WERI-Rb-1 (cell line): ENCODE data around the gene MIDN.

ENCODE experiments used
- DNase-seq: peaks from one replicate; pipeline ENCODE4 v3.0.0-alpha.2; 2020
- H3K27ac ChIP-seq: fragments of 250-450 bp; sonication (Bioruptor Pico); 2 replicates; pipeline ENCODE4 v1.5.1; 2020; ENCODE audit warnings: mild to moderate bottlenecking, moderate library complexity
- H3K27me3 ChIP-seq: fragments of 250-450 bp; sonication (Bioruptor Pico); 2 replicates; pipeline ENCODE4 v1.5.1; 2021; ENCODE audit warnings: mild to moderate bottlenecking, low read depth, moderate library complexity; ENCODE audit not compliant: insufficient read depth, severe bottlenecking
- H3K36me3 ChIP-seq: fragments of 250-450 bp; sonication (Bioruptor Pico); 2 replicates; pipeline ENCODE4 v1.5.1; 2020; ENCODE audit warnings: mild to moderate bottlenecking, moderate library complexity
- H3K4me3 ChIP-seq: 2 replicates; pipeline ENCODE4 v1.5.1; 2011; ENCODE audit warnings: low read depth, mild to moderate bottlenecking, control low read depth, low read length
- H3K9me3 ChIP-seq: fragments of 250-450 bp; sonication (Bioruptor Pico); 2 replicates; pipeline ENCODE4 v1.5.1; 2021; ENCODE audit warnings: mild to moderate bottlenecking, moderate library complexity; ENCODE audit not compliant: severe bottlenecking
- CTCF ChIP-seq: IDR thresholded peaks from 2 replicates; pipeline ENCODE4 v1.5.1; 2011; ENCODE audit warnings: low read depth, mild to moderate bottlenecking, control low read depth, inconsistent platforms, low read length

MIDN gene

DNA sequence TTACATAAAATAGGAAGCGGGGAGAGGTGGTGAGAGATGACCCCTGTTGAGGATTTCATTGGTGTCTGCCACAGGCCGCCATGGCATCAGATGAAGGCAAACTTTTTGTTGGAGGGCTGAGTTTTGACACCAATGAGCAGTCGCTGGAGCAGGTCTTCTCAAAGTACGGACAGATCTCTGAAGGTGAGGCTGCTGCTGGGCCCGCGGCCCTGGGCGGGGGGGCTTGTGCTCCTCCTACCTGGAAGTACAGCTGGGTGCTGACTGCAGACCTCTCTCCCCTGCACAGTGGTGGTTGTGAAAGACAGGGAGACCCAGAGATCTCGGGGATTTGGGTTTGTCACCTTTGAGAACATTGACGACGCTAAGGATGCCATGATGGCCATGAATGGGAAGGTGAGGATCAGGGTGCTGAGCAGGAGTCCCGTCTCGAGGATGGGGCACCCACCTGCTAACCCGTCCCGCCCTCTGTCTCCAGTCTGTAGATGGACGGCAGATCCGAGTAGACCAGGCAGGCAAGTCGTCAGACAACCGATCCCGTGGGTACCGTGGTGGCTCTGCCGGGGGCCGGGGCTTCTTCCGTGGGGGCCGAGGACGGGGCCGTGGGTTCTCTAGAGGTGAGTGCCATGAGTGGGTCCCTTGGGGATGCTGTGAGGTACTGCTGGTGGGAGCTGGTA, 22.6 kb downstream of the MIDN start:
- no peak for TF ChIP-seq CTCF
- Histone ChIP-seq H3K27ac (peak overlapping the region; percentile 93; the same call in 1 of the 2 replicates), H3K27me3 (no peaks in the 10 kb centered on the region), H3K36me3 (peaks cover 56% of the 10 kb centered on the region), H3K9me3 (no peaks in the 10 kb centered on the region), H3K4me3 (no peak overlapping the region)
- DNase-seq, result no peak

DNA sequence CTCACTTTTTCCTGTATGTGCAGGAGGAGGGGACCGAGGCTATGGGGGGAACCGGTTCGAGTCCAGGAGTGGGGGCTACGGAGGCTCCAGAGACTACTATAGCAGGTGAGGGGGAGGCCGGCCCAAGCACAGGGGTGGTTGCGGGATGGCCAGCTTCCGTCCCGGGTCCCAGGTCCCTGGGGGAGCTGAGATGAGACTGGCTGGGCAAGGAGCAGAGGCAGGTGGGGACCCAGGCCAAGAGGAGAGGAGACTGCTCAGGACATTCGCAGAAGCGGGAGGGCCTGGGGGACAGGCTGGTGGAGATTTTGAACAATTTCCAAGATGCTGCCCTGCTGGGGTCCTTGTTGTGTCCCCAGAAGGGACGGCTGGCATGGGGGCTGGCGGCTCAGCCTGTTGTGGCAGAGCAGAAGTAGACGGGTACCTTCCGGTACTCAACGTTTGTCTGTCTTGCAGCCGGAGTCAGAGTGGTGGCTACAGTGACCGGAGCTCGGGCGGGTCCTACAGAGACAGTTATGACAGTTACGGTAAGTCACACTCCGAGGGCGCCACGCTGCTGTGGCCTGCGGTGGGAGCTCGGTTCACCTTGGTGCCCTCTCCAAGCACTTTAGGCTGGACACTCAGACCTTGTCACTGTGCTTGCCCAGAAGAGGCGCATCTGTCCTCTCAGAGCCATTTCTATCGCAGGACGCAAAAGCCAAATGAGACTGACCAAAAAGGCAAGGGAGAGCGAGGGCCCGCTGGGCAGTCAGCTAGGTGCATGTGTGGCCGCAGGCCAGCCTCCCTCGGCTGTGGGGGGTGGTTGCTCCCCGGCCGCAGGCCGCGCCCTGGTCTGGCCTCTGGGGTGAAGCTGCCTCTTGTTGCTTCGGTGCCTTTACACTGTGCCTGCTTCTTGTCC, 23.4 kb downstream of the MIDN start:
- Histone ChIP-seq H3K36me3 (peaks cover 59% of the 10 kb centered on the region), H3K27ac (peak overlapping the region; percentile 1; the same call in 1 of the 2 replicates), H3K9me3 (no peaks in the 10 kb centered on the region), H3K4me3 (no peak overlapping the region), H3K27me3 (no peaks in the 10 kb centered on the region)
- no peak for DNase-seq
- no peak for TF ChIP-seq CTCF

GRCh38 chr19:1272423-1273262, 24.3 kb downstream of the MIDN start:
- H3K27me3 ChIP-seq, result no peaks in the 10 kb centered on the region
- no peak overlapping the region for H3K4me3 ChIP-seq
- no peaks in the 10 kb centered on the region for H3K9me3 ChIP-seq
- peaks cover 62% of the 10 kb centered on the region for H3K36me3 ChIP-seq
- H3K27ac ChIP-seq, result peak overlapping the region; percentile 92; the same call in 1 of the 2 replicates
- DNase-seq, result no peak
- TF ChIP-seq CTCF, result no peak

DNA sequence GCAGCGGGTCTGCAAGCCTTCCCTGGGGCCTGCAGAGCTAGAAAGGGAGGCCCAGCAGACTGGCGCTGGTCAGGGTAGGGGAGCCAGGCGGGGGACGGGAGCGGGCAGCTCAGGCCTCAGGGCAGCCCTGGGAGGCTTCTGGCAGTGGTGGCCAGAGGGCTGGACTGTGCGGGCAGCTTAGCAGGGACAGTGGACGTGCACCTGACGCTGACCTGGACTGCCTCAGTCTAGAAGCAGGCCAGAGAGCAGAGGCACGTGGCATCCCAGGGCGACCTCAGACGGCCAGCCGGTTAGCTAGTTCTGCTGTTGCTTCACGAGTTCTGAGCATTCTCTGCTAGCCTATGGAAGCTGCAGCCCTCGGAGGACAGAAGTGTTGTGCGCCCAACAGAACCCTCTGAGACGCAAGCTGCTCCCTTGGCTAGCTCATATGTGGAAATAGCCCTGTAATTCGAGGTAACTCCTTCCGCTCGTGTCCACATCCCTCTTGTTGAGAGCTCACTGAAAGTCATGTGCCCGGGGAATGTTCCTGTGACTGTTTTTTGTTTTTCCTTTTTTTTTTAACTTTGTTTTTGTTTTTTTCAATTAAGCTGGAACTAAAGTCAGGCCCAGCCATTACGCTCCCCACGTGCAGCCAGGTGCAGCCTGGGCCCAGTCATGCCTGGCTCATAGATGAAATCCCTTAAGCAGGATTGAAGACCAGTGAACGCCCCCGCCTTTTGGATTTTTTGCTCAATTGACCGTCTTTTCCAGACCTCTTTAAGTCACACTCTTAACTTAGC, 25.1 kb downstream of the MIDN start:
- Histone ChIP-seq H3K27ac (peak overlapping the region; percentile 92), H3K36me3 (peaks cover 68% of the 10 kb centered on the region), H3K27me3 (no peaks in the 10 kb centered on the region), H3K4me3 (no peak overlapping the region), H3K9me3 (no peaks in the 10 kb centered on the region)
- DNase-seq, result peak; percentile 52
- no peak for TF ChIP-seq CTCF
